ENCODE measurements around the gene RNF215.
A peak's percentile ranks its signal among the peaks of the same experiment; 100 is the strongest.

Gene RNF215

DNA sequence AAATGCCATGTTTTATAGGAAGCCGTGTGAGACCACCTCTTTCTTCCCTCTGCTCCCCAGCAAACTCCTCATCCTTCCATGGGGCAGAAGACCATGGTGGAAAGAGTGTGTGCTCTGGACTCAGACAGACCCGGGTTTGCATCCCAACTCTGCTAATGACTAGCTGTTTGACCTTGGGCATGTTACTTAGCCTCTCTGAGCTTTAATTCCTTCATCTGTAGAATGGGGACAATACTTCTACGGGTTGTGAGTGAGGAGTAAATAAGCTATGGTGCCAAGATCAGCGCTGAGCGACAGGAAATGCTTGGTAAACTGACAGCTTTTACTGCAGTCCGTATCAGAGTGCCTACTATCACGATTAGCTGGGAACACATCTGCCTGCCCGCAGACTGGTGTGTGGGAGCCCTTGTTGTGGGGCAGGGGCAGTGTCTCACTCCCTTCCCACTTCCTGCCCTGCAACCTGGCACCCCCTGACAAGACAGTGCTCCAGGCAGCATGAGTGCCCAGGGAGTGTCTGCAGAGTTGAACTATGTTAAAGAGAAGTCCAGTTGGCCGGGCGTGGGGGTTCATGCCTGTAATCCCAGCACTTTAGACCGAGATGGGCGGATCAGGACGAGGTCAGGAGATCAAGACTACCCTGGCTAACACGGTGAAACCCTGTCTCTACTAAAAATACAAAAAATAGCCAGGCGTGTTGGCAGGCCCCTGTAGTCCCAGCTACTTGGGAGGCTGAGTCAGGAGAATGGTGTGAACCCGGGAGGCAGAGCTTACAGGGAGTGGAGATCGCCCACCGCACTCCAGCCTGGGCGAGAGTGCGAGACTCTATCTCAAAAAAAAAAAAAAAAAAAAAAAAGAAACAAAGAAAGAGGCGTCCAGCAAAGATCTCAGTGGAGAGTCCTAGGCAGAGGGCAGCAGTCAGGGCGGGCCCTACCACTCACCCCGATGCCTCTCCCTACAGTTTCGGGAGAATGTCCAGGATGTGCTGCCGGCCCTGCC, 11.8 kb upstream of the RNF215 start:
- no peak for TF ChIP-seq POU2F2 (IDR thresholded peaks at IDR 0.05; ENCODE audit: low read depth, low read length)
- TF ChIP-seq POLR2AphosphoS5 (IDR thresholded peaks at IDR 0.05; ENCODE audit: low read depth, low read length), result no peak
- no peak for TF ChIP-seq TAF1 (IDR thresholded peaks at IDR 0.05; ENCODE audit: low read depth, low read length)
- no peak for TF ChIP-seq POLR2A (IDR thresholded peaks at IDR 0.05; ENCODE audit: low read depth, low read length)
- TF ChIP-seq SPI1 (IDR thresholded peaks at IDR 0.05; ENCODE audit: low read depth, low read length), result no peak
- TF ChIP-seq PAX5 (IDR thresholded peaks at IDR 0.05; ENCODE audit: insufficient read depth, low read length, severe bottlenecking), result no peak
- DNase-seq (ENCODE audit: insufficient read length, low spot score) (no peak), FAIRE-seq (no peak)

DNA sequence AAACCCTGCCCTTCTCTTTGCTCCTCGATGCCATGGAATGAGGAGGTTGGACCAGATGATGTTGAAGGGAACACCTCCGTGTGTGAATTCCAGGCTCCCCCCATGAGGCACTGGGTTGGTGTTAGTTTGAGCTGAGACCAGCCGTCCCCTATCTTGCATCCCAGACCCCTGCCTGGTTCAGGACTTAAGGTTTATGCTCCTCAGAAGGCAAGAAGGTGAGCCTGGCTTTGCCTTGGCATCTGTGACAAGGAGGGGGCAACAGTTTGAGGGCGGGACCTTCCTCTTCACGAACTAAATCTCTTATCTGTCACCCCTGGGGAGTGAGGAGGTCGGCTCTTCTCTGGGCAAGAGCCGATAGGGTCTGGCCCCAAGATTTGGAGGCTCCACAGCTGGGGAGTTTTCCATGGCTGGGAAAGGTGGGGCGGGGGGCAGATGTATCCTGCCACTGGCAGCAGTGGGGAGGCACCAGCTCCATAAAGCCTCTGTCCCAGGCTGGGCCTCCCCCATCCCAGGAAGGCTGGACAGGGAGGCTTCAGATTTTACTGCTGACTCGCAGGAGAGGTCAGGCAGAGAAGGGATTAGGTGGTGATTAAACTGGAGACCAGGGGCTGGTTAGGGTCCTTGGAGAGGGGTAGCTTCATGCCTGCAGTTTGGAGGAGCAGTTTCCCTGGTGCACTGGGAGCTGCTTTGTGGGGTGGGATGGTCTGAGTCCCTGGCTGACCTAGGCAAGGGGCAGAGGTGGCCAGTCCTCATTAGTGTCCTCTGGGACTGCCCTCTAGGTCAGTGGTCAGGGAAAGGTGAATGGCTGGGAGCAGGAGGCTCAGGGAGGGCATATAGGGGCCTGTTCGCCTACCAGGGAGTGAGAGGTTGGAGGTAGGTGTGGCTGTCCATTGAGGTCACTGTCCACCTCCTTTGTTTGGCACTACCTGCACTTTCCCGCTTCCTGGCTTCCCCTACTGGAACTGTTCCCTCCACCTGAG, 10.7 kb upstream of the RNF215 start:
- no peak for DNase-seq (ENCODE audit: insufficient read length, low spot score)
- peak; percentile 35 for FAIRE-seq
- TF ChIP-seq TAF1 (IDR thresholded peaks at IDR 0.05; ENCODE audit: low read depth, low read length) (no peak), POLR2AphosphoS5 (IDR thresholded peaks at IDR 0.05; ENCODE audit: low read depth, low read length) (no peak), POLR2A (IDR thresholded peaks at IDR 0.05; ENCODE audit: low read depth, low read length) (no peak), SPI1 (IDR thresholded peaks at IDR 0.05; ENCODE audit: low read depth, low read length) (no peak), POU2F2 (IDR thresholded peaks at IDR 0.05; ENCODE audit: low read depth, low read length) (no peak), PAX5 (IDR thresholded peaks at IDR 0.05; ENCODE audit: insufficient read depth, low read length, severe bottlenecking) (no peak)

DNA sequence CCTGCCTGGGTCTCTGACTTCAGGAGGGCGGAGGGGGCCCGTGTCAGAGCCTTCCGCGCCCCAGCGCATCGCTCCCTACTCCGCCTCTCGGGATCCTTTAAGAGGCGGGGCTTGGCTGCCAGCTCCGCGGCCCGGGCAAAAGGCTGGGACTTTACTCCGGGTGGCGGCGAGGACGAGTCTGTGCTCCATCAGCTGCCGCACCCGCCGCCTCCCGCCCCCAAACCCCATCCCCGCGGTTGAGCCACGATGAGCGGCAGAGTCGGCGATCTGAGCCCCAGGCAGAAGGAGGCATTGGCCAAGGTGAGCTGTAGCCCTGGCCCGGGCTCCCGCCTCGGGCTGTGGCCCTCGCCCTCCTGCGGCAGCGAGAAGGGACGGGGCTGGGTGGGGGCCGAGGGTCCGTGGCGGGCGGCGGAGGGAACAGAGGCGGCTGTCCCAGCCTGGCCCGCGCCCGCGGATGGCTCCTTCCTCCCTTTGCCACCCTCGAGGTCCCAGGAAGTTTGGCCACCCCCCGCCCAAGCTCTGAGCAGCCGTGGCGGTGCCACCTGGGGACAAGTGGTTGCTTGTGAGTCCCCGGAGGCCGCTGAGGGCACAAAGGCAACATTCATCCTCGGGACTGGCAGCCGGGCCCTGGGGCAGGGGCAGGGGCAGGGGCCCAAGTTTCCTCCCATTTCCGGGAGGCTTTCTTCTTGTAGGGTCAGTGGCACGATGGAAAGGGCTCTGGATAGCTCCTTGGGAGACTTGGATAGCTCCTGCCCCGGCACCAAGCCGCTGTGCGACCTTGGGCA, 9.9 kb upstream of the RNF215 start, which contains the start of gene SEC14L2:
TSS of gene SEC14L2 (plus strand) at position 148 of the 785 bp plus-strand sequence. CDS start at position 247, 99 bp downstream.
- FAIRE-seq, result peak; percentile 70
- no peak for DNase-seq (ENCODE audit: insufficient read length, low spot score)

DNA sequence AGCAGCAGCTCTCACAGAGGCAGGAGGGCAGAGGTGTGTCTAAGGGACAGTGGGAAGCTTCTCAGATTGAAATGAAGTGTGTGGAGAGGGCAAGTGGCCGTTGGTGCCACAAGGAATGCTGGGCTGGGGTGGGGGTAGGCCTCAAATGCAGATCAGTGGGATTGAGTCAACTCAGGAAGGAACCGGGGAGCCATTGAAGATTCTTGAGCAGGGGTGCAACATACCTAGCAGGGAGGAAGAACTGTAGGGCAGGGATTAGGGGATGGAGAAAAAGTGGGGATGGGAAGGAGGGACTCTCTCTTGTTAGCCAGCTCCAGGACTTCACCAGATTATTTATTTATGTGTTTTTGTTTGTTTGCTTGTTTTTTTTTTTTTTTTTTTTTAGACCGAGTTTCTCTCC, 6.7 kb upstream of the RNF215 start:
- DNase-seq (ENCODE audit: insufficient read length, low spot score), result no peak
- no peak for TF ChIP-seq PAX5 (IDR thresholded peaks at IDR 0.05; ENCODE audit: insufficient read depth, low read length, severe bottlenecking)
- TF ChIP-seq POLR2AphosphoS5 (IDR thresholded peaks at IDR 0.05; ENCODE audit: low read depth, low read length), result no peak
- no peak for TF ChIP-seq POLR2A (IDR thresholded peaks at IDR 0.05; ENCODE audit: low read depth, low read length)
- TF ChIP-seq POU2F2 (IDR thresholded peaks at IDR 0.05; ENCODE audit: low read depth, low read length), result no peak
- no peak for TF ChIP-seq SPI1 (IDR thresholded peaks at IDR 0.05; ENCODE audit: low read depth, low read length)
- no peak for TF ChIP-seq TAF1 (IDR thresholded peaks at IDR 0.05; ENCODE audit: low read depth, low read length)
- FAIRE-seq, result no peak

More for the DNA sequence above, 9.9 kb upstream of the RNF215 start, which contains the start of gene SEC14L2:
- TF ChIP-seq TAF1 (IDR thresholded peaks at IDR 0.05; ENCODE audit: low read depth, low read length) (no peak), PAX5 (IDR thresholded peaks at IDR 0.05; ENCODE audit: insufficient read depth, low read length, severe bottlenecking) (no peak), SPI1 (IDR thresholded peaks at IDR 0.05; ENCODE audit: low read depth, low read length) (no peak)

DNA sequence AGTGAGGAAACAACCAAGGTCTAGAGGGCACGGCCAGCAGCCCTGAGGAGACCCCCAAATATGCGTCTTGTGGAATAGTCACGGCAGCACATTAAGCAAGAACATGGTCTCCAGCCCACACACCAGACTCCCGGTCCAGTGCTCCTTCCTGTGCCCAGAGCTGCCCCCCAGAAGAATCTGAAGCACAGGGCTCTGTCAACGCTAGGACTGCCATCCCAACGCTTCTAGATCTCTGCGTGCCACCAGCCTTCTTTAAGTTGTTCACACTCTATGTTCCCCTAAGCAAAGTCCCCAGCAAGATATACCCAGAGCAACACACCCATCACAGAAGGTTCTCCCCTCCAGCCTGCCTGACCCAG, 6.1 kb upstream of the RNF215 start:
- FAIRE-seq, result peak; percentile 31

DNA sequence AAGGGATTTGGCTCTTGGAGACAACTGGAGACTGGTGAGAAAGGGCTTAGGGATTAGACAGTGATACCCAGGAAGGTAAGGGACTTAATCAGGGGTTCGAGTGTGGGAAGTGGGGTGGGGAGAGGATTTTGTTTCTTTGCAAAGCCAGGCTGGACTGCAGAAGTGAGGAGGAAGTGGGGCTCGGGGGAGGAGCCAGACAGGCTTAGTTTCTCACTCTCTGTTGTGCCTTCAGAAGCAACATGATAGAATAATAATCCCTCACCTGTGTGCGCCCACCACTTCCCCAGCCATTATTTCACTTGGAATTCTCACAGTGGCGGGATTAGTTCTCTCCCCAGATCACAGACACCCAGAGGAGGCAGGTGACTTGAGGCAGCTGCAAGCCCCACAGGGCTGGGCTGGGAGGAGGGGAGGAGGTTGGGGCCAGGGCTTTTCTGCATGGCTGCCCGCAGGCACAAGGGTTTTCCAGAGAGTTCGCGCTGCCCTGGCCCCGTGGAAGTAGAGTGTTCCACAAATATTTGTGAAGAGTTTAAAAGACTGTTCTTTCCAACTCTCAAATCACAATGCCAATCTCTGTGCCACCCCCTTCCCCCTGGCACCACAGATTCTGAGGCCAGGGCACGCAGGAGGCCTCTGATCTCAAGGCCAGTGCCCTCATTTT, 5.6 kb upstream of the RNF215 start:
- DNase-seq (ENCODE audit: insufficient read length, low spot score) (no peak), FAIRE-seq (peak; percentile 69)
- TF ChIP-seq TAF1 (IDR thresholded peaks at IDR 0.05; ENCODE audit: low read depth, low read length), result no peak
- TF ChIP-seq SPI1 (IDR thresholded peaks at IDR 0.05; ENCODE audit: low read depth, low read length), result peak; percentile 80
- TF ChIP-seq POLR2AphosphoS5 (IDR thresholded peaks at IDR 0.05; ENCODE audit: low read depth, low read length), result no peak
- peak; percentile 49 for TF ChIP-seq PAX5 (IDR thresholded peaks at IDR 0.05; ENCODE audit: insufficient read depth, low read length, severe bottlenecking)
- TF ChIP-seq POU2F2 (IDR thresholded peaks at IDR 0.05; ENCODE audit: low read depth, low read length), result no peak

More for the DNA sequence above, 6.1 kb upstream of the RNF215 start:
- DNase-seq (ENCODE audit: insufficient read length, low spot score), result no peak
- TF ChIP-seq POLR2A (IDR thresholded peaks at IDR 0.05; ENCODE audit: low read depth, low read length) (no peak), TAF1 (IDR thresholded peaks at IDR 0.05; ENCODE audit: low read depth, low read length) (no peak), POU2F2 (IDR thresholded peaks at IDR 0.05; ENCODE audit: low read depth, low read length) (no peak), POLR2AphosphoS5 (IDR thresholded peaks at IDR 0.05; ENCODE audit: low read depth, low read length) (no peak), PAX5 (IDR thresholded peaks at IDR 0.05; ENCODE audit: insufficient read depth, low read length, severe bottlenecking) (no peak), SPI1 (IDR thresholded peaks at IDR 0.05; ENCODE audit: low read depth, low read length) (no peak)

DNA sequence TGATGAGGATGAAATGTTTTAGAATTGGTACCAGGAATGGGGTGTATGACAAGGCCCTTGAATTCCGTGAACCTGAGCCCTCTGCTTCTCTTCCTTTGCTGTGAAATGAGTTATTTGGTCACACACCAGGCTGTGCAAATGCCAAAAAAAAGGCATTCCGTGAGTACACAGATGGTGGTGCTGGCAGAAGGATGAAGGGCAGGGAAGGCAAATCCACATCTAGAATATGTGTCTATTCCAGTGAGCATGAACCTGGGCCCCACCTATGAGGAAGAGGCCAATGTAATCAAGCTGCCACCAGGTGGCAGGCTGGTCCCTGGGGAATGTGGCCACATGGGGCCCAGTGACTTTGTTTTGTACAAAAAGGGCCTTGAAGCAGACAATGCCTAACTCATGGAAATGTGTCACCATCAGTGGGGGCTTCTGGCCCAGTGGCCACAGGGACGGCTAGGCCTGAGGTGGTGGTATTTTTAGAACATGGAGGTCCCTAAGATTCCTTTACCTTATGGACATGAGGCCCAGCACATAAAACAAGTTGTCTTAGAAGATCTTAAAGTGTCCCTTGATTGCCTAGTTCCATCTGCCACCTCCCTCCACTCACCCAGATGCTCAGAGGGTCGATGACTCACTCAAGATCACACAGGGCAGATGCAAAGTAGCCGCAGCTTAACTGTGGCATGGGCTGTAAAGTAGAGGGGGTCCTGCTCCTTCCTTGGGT, 3.9 kb upstream of the RNF215 start:
- TF ChIP-seq SPI1 (IDR thresholded peaks at IDR 0.05; ENCODE audit: low read depth, low read length), result peak; percentile 33; the same call in 1 of the 2 replicates
- no peak for TF ChIP-seq POLR2AphosphoS5 (IDR thresholded peaks at IDR 0.05; ENCODE audit: low read depth, low read length)
- TF ChIP-seq TAF1 (IDR thresholded peaks at IDR 0.05; ENCODE audit: low read depth, low read length), result no peak
- no peak for TF ChIP-seq POLR2A (IDR thresholded peaks at IDR 0.05; ENCODE audit: low read depth, low read length)
- TF ChIP-seq PAX5 (IDR thresholded peaks at IDR 0.05; ENCODE audit: insufficient read depth, low read length, severe bottlenecking), result no peak
- 0 out of 2 replicates have a peak, but pooled peaks have one; percentile 20 for TF ChIP-seq POU2F2 (IDR thresholded peaks at IDR 0.05; ENCODE audit: low read depth, low read length)

More for the DNA sequence above, 3.9 kb upstream of the RNF215 start:
- DNase-seq (ENCODE audit: insufficient read length, low spot score) (peak; percentile 72), FAIRE-seq (peak; percentile 97)
